ENCODE measurements around the gene NOX4.

The NOX4 gene

GRCh38 chr11:89484896-89485295 lies 6.3 kb downstream of the NOX4 start:
- Histone ChIP-seq H2AFZ (ENCODE audit: low read depth, low read length) (no peak overlapping the region), H4K91ac (ENCODE audit: low read length) (no peak overlapping the region), H3K79me1 (replicated peaks; ENCODE audit: low read length, poor library complexity, severe bottlenecking) (peaks cover 8% of the 10 kb centered on the region), H3K18ac (ENCODE audit: low read depth in 1 of 2, low read length in 2 of 2) (no peak overlapping the region), H3K27me3 (ENCODE audit: control insufficient read depth in 1 of 2, insufficient read depth in 1 of 2, low read length in 2 of 2) (no peaks in the 10 kb centered on the region), H3K27ac (ENCODE audit: low read length, poor library complexity, severe bottlenecking) (no peak overlapping the region), H2BK120ac (ENCODE audit: low read depth, low read length) (no peak overlapping the region), H3K23ac (ENCODE audit: low read length in 2 of 2) (no peak overlapping the region), H2BK15ac (ENCODE audit: low read depth, poor library complexity, severe bottlenecking) (no peak overlapping the region), H2BK5ac (ENCODE audit: low read depth, low read length, poor library complexity, severe bottlenecking) (peak overlapping the region; percentile 44), H2BK12ac (ENCODE audit: low read length in 2 of 2) (no peak overlapping the region), H3K9me3 (ENCODE audit: control insufficient read depth, low read length) (no peaks in the 10 kb centered on the region), H3K36me3 (ENCODE audit: control insufficient read depth in 1 of 2, insufficient read depth in 2 of 2, low read depth in 1 of 2, low read length in 2 of 2) (no peaks in the 10 kb centered on the region), H3K9ac (ENCODE audit: low read length) (no peak overlapping the region), H3K4me2 (ENCODE audit: low read length, poor library complexity, severe bottlenecking) (no peak overlapping the region), H3K14ac (ENCODE audit: low read length in 2 of 2) (no peak overlapping the region), H3K4me3 (ENCODE audit: insufficient read depth in 1 of 2, low read depth in 1 of 2, low read length in 2 of 2) (no peak overlapping the region), H4K8ac (ENCODE audit: low read length) (no peak overlapping the region), H3K4ac (ENCODE audit: low read depth in 1 of 2, low read length in 2 of 2) (no peak overlapping the region), H3K4me1 (ENCODE audit: control insufficient read depth, insufficient read depth, low read depth, low read length) (peaks cover 2% of the 10 kb centered on the region), H2AK5ac (ENCODE audit: low read length, severe bottlenecking) (no peak overlapping the region)
- DNase-seq: no peak

GRCh38 chr11:89477175-89477574 lies 14.0 kb downstream of the NOX4 start:
- no peak overlapping the region for H3K18ac ChIP-seq (ENCODE audit: low read depth in 1 of 2, low read length in 2 of 2)
- H4K91ac ChIP-seq (ENCODE audit: low read length): no peak overlapping the region
- no peak overlapping the region for H3K14ac ChIP-seq (ENCODE audit: low read length in 2 of 2)
- no peak overlapping the region for H2AFZ ChIP-seq (ENCODE audit: low read depth, low read length)
- no peak overlapping the region for H3K23ac ChIP-seq (ENCODE audit: low read length in 2 of 2)
- no peak overlapping the region for H2BK12ac ChIP-seq (ENCODE audit: low read length in 2 of 2)
- H4K8ac ChIP-seq (ENCODE audit: low read length): no peak overlapping the region
- H3K27ac ChIP-seq (ENCODE audit: low read length, poor library complexity, severe bottlenecking): no peak overlapping the region
- H3K4me1 ChIP-seq (ENCODE audit: control insufficient read depth, insufficient read depth, low read depth, low read length): peaks cover 3% of the 10 kb centered on the region
- no peak overlapping the region for H2BK15ac ChIP-seq (ENCODE audit: low read depth, poor library complexity, severe bottlenecking)
- no peak overlapping the region for H3K4ac ChIP-seq (ENCODE audit: low read depth in 1 of 2, low read length in 2 of 2)
- no peak overlapping the region for H3K9ac ChIP-seq (ENCODE audit: low read length)
- no peak overlapping the region for H2AK5ac ChIP-seq (ENCODE audit: low read length, severe bottlenecking)
- no peak overlapping the region for H3K4me2 ChIP-seq (ENCODE audit: low read length, poor library complexity, severe bottlenecking)
- H2BK5ac ChIP-seq (ENCODE audit: low read depth, low read length, poor library complexity, severe bottlenecking): no peak overlapping the region
- no peak overlapping the region for H2BK120ac ChIP-seq (ENCODE audit: low read depth, low read length)
- no peaks in the 10 kb centered on the region for H3K27me3 ChIP-seq (ENCODE audit: control insufficient read depth in 1 of 2, insufficient read depth in 1 of 2, low read length in 2 of 2)
- WGBS: 62% methylated on average over 6 of the region's 6 CpGs
- peaks cover 5% of the 10 kb centered on the region for H3K79me1 ChIP-seq (replicated peaks; ENCODE audit: low read length, poor library complexity, severe bottlenecking)
- no peak for DNase-seq
- no peak overlapping the region for H3K4me3 ChIP-seq (ENCODE audit: insufficient read depth in 1 of 2, low read depth in 1 of 2, low read length in 2 of 2)
- no peaks in the 10 kb centered on the region for H3K36me3 ChIP-seq (ENCODE audit: control insufficient read depth in 1 of 2, insufficient read depth in 2 of 2, low read depth in 1 of 2, low read length in 2 of 2)
- no peaks in the 10 kb centered on the region for H3K9me3 ChIP-seq (ENCODE audit: control insufficient read depth, low read length)

DNA sequence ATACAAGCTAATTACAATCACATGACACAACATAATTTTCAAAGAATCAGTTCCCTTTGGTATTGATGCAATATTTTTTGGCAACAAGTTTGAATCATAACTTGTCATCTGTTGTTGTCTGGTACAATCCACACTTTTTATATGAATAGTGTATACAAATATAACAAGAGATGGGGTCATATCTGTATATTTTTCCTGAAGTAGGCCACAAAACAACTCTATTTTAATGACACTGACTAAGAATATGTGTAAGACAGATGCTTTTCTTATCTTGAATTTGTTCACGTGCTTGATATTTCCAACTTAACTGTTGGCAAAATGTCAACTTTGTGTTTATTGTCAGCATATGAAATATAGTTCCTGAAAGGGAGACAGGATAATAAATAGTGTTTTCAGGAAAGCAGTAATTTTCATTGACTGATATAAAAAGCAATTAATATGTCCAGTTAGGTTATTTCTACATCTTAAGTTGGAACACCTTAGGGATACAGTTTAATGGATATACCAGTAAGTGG lies 27.9 kb downstream of the NOX4 start:
- no peak overlapping the region for H3K18ac ChIP-seq (ENCODE audit: low read depth in 1 of 2, low read length in 2 of 2)
- no peak overlapping the region for H4K91ac ChIP-seq (ENCODE audit: low read length)
- H3K9me3 ChIP-seq (ENCODE audit: control insufficient read depth, low read length): no peaks in the 10 kb centered on the region
- no peak overlapping the region for H3K23ac ChIP-seq (ENCODE audit: low read length in 2 of 2)
- H2BK5ac ChIP-seq (ENCODE audit: low read depth, low read length, poor library complexity, severe bottlenecking): no peak overlapping the region
- no peak overlapping the region for H3K9ac ChIP-seq (ENCODE audit: low read length)
- DNase-seq: no peak
- H3K79me1 ChIP-seq (replicated peaks; ENCODE audit: low read length, poor library complexity, severe bottlenecking): peaks cover 2% of the 10 kb centered on the region
- H4K8ac ChIP-seq (ENCODE audit: low read length): no peak overlapping the region
- no peak overlapping the region for H2AK5ac ChIP-seq (ENCODE audit: low read length, severe bottlenecking)
- no peaks in the 10 kb centered on the region for H3K36me3 ChIP-seq (ENCODE audit: control insufficient read depth in 1 of 2, insufficient read depth in 2 of 2, low read depth in 1 of 2, low read length in 2 of 2)
- H3K4me2 ChIP-seq (ENCODE audit: low read length, poor library complexity, severe bottlenecking): no peak overlapping the region
- H3K4me1 ChIP-seq (ENCODE audit: control insufficient read depth, insufficient read depth, low read depth, low read length): no peaks in the 10 kb centered on the region
- no peak overlapping the region for H3K4ac ChIP-seq (ENCODE audit: low read depth in 1 of 2, low read length in 2 of 2)
- H2AFZ ChIP-seq (ENCODE audit: low read depth, low read length): no peak overlapping the region
- H3K27ac ChIP-seq (ENCODE audit: low read length, poor library complexity, severe bottlenecking): no peak overlapping the region
- 80% methylated on average over 1 of the region's 1 CpG for WGBS
- H3K14ac ChIP-seq (ENCODE audit: low read length in 2 of 2): no peak overlapping the region
- no peaks in the 10 kb centered on the region for H3K27me3 ChIP-seq (ENCODE audit: control insufficient read depth in 1 of 2, insufficient read depth in 1 of 2, low read length in 2 of 2)
- H3K4me3 ChIP-seq (ENCODE audit: insufficient read depth in 1 of 2, low read depth in 1 of 2, low read length in 2 of 2): no peak overlapping the region
- H2BK12ac ChIP-seq (ENCODE audit: low read length in 2 of 2): no peak overlapping the region
- H2BK15ac ChIP-seq (ENCODE audit: low read depth, poor library complexity, severe bottlenecking): no peak overlapping the region
- no peak overlapping the region for H2BK120ac ChIP-seq (ENCODE audit: low read depth, low read length)

DNA sequence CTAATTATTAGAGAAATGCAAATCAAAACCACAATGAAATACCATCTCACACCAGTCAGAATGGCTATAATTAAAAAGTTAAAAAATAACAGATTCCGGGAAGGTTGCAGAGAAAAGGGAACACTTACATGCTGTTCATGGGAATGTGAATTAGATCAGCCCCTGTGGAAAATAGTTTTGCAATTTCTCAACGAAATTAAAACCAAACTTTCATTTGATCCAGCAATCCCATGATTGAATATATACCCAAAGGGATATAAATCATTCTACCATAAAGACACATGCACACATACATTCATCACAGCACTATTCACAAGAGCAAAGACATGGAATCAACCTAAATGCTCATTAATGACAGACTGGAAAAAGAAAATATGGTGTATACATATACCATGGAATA lies 32.5 kb downstream of the NOX4 start:
- Histone ChIP-seq H3K79me1 (replicated peaks; ENCODE audit: low read length, poor library complexity, severe bottlenecking) (peaks cover 12% of the 10 kb centered on the region), H4K8ac (ENCODE audit: low read length) (no peak overlapping the region), H3K14ac (ENCODE audit: low read length in 2 of 2) (no peak overlapping the region), H3K18ac (ENCODE audit: low read depth in 1 of 2, low read length in 2 of 2) (no peak overlapping the region), H3K4me2 (ENCODE audit: low read length, poor library complexity, severe bottlenecking) (no peak overlapping the region), H2AK5ac (ENCODE audit: low read length, severe bottlenecking) (no peak overlapping the region), H2BK15ac (ENCODE audit: low read depth, poor library complexity, severe bottlenecking) (no peak overlapping the region), H3K36me3 (ENCODE audit: control insufficient read depth in 1 of 2, insufficient read depth in 2 of 2, low read depth in 1 of 2, low read length in 2 of 2) (no peaks in the 10 kb centered on the region), H3K4me1 (ENCODE audit: control insufficient read depth, insufficient read depth, low read depth, low read length) (peaks cover 3% of the 10 kb centered on the region), H2BK5ac (ENCODE audit: low read depth, low read length, poor library complexity, severe bottlenecking) (no peak overlapping the region), H3K9ac (ENCODE audit: low read length) (no peak overlapping the region), H3K27me3 (ENCODE audit: control insufficient read depth in 1 of 2, insufficient read depth in 1 of 2, low read length in 2 of 2) (no peaks in the 10 kb centered on the region), H2BK12ac (ENCODE audit: low read length in 2 of 2) (no peak overlapping the region), H2BK120ac (ENCODE audit: low read depth, low read length) (no peak overlapping the region), H2AFZ (ENCODE audit: low read depth, low read length) (no peak overlapping the region), H3K9me3 (ENCODE audit: control insufficient read depth, low read length) (no peaks in the 10 kb centered on the region), H4K91ac (ENCODE audit: low read length) (no peak overlapping the region), H3K4me3 (ENCODE audit: insufficient read depth in 1 of 2, low read depth in 1 of 2, low read length in 2 of 2) (no peak overlapping the region), H3K27ac (ENCODE audit: low read length, poor library complexity, severe bottlenecking) (peak overlapping the region; percentile 73), H3K4ac (ENCODE audit: low read depth in 1 of 2, low read length in 2 of 2) (no peak overlapping the region), H3K23ac (ENCODE audit: low read length in 2 of 2) (no peak overlapping the region)
- DNase-seq: no peak
- WGBS: 90% methylated on average over 2 of the region's 2 CpGs

Measured in mesenchymal stem cell (in vitro differentiated cells and primary cell).